GM06990 (cell line): ENCODE measurements around the gene PTGIS.
"Not testable (repeated sequence)": the region's sequence is repeated elsewhere in the genome, so short reads cannot be mapped to it uniquely, and the experiment has no call there.

ENCODE experiments used
- DNase-seq: peaks from one replicate; pipeline ENCODE4 v3.0.0-alpha.2; 2011; ENCODE audit not compliant: insufficient read length; ENCODE audit errors: extremely low read depth
- H3K27me3 ChIP-seq: replicated peaks from 2 replicates; pipeline ENCODE4 v1.6.0; 2011; ENCODE audit warnings: low read length; ENCODE audit not compliant: control insufficient read depth, insufficient read depth
- H3K36me3 ChIP-seq: 2 replicates; pipeline ENCODE4 v1.5.1; 2011; ENCODE audit warnings: low read length; ENCODE audit not compliant: control insufficient read depth, insufficient read depth
- H3K4me3 ChIP-seq: replicated peaks from 2 replicates; pipeline ENCODE4 v1.5.1; 2011; ENCODE audit warnings: low read depth, mild to moderate bottlenecking, control low read depth, low read length
- CTCF ChIP-seq: IDR thresholded peaks from 2 replicates; pipeline ENCODE4 v1.5.1; 2011; ENCODE audit warnings: low read length, control low read depth, mild to moderate bottlenecking, inconsistent platforms; ENCODE audit not compliant: insufficient read depth, poor library complexity, severe bottlenecking

Gene PTGIS

DNA sequence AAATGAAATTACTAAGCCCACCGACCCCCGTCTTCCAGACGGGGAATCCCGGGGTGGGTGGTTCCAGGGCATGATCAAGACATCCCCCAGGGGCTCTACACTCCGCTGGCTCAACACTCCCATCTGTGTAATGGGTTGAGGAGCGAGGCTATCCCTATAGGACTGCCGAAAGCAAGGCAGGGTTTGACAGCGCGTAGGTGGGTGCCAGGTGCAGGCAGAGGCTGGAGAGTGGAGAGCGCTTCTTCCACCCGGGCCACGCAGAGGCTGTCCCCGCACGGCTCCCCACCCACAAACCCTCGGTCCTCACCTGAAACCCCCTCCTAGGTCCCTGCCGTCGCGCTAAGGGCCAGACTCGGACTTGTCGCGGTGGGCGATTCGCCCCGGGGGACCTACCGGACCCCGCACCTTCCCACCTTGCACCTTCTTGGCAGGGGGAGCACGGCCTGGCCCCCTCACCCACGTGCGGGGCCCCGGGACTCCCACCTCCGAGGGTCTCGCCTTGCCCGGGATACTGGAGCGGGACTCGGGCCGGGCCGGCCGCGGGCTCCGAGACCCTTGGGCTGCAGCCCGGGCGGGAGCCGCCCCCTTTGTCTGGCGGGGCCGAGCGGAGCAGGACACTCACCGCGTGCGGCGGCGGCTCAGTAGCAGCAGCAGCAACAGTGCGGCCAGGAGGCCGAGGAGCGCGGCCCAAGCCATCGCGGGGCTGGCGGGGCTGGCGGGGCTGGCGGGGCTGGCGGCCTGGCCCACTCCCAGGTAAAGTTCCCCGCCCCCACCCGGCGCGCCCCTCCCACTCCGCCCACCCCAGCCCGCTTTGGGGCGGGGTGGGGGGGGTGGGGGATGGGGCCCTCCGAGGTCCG lies at the start of gene PTGIS:
Gene PTGIS, minus strand, starts transcription at position 717 of the 857 bp plus-strand sequence. Its CDS starts 21 bp downstream, at position 696.
- no peaks in the 10 kb centered on the region; the same call in none of the 2 replicates for H3K27me3 ChIP-seq
- H3K4me3 ChIP-seq = no peak within 1 kb of the TSS
- no peak for DNase-seq
- TF ChIP-seq CTCF = no peak
- H3K36me3 ChIP-seq = no peaks in the 10 kb centered on the region

DNA sequence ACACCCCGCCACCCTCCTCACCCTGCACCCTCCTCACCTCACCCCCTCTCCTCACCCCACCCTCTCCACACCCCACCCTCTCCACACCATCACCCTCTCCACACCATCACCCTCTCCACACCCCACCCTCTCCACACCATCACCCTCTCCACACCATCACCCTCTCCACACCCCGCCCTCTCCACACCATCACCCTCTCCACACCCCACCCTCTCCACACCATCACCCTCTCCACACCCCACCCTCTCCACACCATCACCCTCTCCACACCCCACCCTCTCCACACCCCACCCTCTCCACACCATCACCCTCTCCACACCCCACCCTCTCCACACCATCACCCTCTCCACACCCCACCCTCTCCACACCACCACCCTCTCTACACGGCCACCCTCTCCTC lies 49.5 kb upstream of the PTGIS start:
- H3K36me3 ChIP-seq, DNase-seq, H3K4me3 ChIP-seq, H3K27me3 ChIP-seq: not testable (repeated sequence)

- H3K36me3 ChIP-seq = no peaks in the 10 kb centered on the region
- H3K4me3 ChIP-seq = no peak overlapping the region
- no peaks in the 10 kb centered on the region for H3K27me3 ChIP-seq
- DNase-seq = no peak
- no peak for TF ChIP-seq CTCF
Observed at GRCh38 chr20:49616154-49617007, 48.4 kb upstream of the PTGIS start.

DNA sequence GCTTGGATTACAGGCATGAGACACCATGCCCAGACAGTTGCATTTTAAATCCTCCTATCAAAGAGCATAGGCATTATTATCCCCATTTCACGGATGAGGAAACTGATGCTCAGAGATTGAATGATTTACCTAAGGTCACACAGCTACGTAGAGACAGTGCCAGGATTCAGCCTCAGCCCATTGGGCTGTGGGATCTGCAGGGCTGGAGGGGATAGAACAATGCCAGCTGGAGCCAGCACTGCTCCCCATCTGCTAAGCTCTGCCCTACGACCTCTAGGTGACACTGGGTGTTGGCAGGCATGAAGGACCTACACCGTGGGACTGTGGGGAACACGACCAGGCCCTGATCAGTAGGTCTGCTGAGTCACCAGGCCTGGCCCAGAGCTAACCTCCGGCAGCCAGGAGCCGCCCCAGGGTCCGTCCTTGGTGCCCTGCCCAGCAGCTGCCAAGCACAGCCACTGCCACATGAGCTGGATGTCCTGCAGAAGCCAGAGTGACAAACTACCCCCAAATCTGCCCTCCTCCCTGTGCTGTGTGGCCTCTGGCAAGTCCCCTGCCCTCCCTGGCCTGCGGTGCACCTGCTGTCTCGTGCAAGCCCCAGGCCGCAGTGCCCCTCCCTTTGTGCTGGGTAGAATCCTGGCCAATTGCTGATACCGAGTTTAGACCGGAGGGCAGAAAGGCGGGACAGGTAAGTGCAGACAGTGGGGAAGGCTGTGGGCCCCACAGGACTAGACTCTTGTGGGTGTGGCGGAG lies 47.6 kb upstream of the PTGIS start:
- H3K27me3 ChIP-seq = no peaks in the 10 kb centered on the region
- no peak for TF ChIP-seq CTCF
- H3K4me3 ChIP-seq = no peak overlapping the region
- no peaks in the 10 kb centered on the region for H3K36me3 ChIP-seq
- DNase-seq = no peak

DNA sequence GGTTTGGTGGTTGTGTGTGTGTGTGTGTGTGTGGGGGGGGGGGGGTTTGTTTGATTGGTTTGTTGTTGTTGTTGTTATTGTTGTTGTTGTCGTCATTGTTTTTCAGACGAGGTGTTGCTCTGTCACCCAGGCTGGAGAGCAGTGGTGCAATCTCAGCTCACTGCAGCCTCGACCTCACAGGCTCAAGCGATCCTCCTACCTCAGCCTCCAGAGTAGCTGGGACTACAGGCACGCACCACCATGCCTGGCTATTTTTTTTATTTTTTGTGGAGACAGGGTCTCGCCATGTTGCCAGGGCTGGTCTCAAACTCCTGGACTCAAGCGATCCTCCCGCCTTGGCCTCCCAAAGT lies 47.1 kb upstream of the PTGIS start:
- H3K36me3 ChIP-seq, H3K4me3 ChIP-seq, DNase-seq, H3K27me3 ChIP-seq: not testable (repeated sequence)

GRCh38 chr20:49614338-49615050 lies 46.6 kb upstream of the PTGIS start:
- Histone ChIP-seq H3K27me3 (no peaks in the 10 kb centered on the region), H3K4me3 (no peak overlapping the region), H3K36me3 (no peaks in the 10 kb centered on the region)
- no peak for TF ChIP-seq CTCF
- no peak for DNase-seq
